Measurements from ENCODE around the gene ZNF765. TPM values are rescaled to one million over a fixed set of nuclear protein-coding genes. Genes with fewer than 3 reads are reported as not detected.
"Not testable (repeated sequence)": the region's sequence is repeated elsewhere in the genome, so short reads cannot be mapped to it uniquely, and the experiment has no call there.

ZNF765 gene
- total RNA-seq, 4 donors from 2014 or later: 6.0 to 19.7 (median 7.7) TPM

DNA sequence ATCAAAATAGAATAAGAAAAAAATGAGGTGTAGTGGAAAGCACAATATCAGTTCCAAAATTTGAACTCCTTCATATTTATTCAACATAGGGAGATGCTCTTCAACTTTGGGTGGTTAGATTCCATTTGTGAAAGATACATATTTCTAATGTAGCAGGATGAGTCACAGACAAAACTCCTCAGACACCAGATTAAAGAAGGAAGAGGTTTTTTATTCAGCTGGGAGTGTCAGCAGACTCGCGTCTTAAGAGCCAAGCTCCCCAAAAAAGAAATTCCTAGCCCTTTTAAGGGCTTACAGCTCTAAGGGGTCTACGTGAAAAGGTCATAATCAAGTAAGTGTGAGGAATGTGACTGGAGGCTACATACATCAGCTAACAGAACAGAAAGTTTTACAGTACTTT, 6.8 kb upstream of the ZNF765 start:
- peaks cover 20% of the 10 kb centered on the region for H3K9me3 ChIP-seq
- peaks cover 18% of the 10 kb centered on the region for H3K36me3 ChIP-seq
- WGBS: 53% methylated on average over 3 of the region's 3 CpGs
- TF ChIP-seq POLR2A (IDR thresholded peaks at IDR 0.05) (no peak), EP300 (IDR thresholded peaks at IDR 0.05) (no peak)
- TF ChIP-seq, protein P1, sequence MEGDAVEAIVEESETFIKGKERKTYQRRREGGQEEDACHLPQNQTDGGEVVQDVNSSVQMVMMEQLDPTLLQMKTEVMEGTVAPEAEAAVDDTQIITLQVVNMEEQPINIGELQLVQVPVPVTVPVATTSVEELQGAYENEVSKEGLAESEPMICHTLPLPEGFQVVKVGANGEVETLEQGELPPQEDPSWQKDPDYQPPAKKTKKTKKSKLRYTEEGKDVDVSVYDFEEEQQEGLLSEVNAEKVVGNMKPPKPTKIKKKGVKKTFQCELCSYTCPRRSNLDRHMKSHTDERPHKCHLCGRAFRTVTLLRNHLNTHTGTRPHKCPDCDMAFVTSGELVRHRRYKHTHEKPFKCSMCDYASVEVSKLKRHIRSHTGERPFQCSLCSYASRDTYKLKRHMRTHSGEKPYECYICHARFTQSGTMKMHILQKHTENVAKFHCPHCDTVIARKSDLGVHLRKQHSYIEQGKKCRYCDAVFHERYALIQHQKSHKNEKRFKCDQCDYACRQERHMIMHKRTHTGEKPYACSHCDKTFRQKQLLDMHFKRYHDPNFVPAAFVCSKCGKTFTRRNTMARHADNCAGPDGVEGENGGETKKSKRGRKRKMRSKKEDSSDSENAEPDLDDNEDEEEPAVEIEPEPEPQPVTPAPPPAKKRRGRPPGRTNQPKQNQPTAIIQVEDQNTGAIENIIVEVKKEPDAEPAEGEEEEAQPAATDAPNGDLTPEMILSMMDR (IDR thresholded peaks at IDR 0.05): no peak
- H3K27me3 ChIP-seq: no peaks in the 10 kb centered on the region
- H3K27ac ChIP-seq: no peak overlapping the region
- DNase-seq (ENCODE audit: low spot score in 2 of 2): no peak
- H3K4me1 ChIP-seq: no peaks in the 10 kb centered on the region
- no peak overlapping the region for H3K4me3 ChIP-seq

DNA sequence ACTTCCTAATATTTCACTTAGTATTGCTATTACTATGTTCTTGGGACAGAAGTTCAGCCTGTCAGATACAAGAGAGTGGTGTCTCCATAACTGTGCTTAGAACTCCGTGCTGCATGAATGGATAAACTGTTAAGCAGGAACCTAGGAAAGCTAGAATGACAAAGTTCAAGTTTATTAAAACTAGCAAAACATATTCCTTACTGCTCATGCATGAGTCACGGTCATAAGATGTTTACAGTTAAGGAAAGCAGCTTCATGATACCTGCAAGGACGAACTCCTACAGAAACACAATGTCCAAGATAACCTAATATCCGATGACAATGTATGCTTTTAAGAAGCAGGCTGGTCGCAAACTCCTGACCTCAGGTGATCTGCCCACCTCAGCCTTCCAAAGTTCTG, 6.0 kb upstream of the ZNF765 start:
- 91% methylated on average over 5 of the region's 5 CpGs for WGBS
- Histone ChIP-seq H3K27ac (no peak overlapping the region), H3K27me3 (no peaks in the 10 kb centered on the region), H3K4me3 (no peak overlapping the region), H3K36me3 (peaks cover 17% of the 10 kb centered on the region), H3K9me3 (peaks cover 20% of the 10 kb centered on the region), H3K4me1 (peaks cover under 1% of the 10 kb centered on the region)
- DNase-seq (ENCODE audit: low spot score in 2 of 2): no peak
- no peak for TF ChIP-seq POLR2A (IDR thresholded peaks at IDR 0.05)
- no peak for TF ChIP-seq POLR2AphosphoS5 (IDR thresholded peaks at IDR 0.05)

DNA sequence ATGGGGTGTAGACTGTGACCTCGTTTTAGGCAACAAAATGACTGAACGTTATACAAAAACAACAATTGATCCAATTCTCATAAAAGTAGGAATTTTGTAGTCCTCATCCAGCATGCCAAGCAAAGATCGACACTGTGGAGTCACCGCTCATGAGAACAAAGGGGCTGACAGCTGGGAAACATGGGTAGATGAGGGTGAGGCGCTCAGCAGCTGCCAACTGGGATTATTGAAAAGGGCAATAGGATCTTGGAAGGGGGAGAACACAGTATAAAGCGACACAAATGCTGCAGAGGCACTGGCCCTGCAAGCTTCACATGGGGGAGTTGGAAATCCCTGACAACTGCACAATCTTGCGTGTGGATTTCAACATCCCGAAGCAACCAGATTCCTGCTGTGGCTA, 5.4 kb upstream of the ZNF765 start:
- WGBS: 61% methylated on average over 8 of the region's 8 CpGs
- Histone ChIP-seq H3K36me3 (peaks cover 15% of the 10 kb centered on the region), H3K4me1 (peaks cover 7% of the 10 kb centered on the region), H3K27me3 (no peaks in the 10 kb centered on the region), H3K9me3 (peaks cover 16% of the 10 kb centered on the region), H3K27ac (no peak overlapping the region), H3K4me3 (no peak overlapping the region)
- no peak for DNase-seq (ENCODE audit: low spot score in 2 of 2)
- TF ChIP-seq POLR2A (IDR thresholded peaks at IDR 0.05) (no peak), POLR2AphosphoS5 (IDR thresholded peaks at IDR 0.05) (no peak), EP300 (IDR thresholded peaks at IDR 0.05) (no peak)
- TF ChIP-seq, protein P1 (IDR thresholded peaks at IDR 0.05): no peak

DNA sequence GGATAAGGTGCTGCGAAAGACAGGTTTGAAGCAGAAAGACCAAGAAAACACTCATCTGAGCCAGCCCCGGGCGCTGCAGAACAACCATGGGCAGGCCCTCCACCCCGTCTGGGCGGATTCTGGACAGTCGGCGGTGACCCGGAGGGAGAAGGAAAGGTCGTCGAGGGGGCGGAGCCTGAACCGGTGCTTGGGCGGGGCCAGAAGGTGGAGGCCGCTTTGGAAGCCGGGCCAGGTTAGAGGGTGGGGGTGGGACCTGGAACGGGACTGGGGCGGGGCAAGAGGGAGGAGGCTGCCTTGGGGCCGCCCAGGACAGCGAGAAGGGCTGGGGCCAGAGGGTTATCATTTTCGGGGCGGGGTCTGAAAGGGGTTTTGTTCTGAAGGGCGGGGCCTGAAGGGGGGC, 5.0 kb upstream of the ZNF765 start:
- H3K9me3 ChIP-seq: peaks cover 14% of the 10 kb centered on the region
- H3K4me1 ChIP-seq: peaks cover 9% of the 10 kb centered on the region
- H3K27ac ChIP-seq: no peak overlapping the region
- H3K4me3 ChIP-seq: no peak overlapping the region
- peaks cover 12% of the 10 kb centered on the region for H3K36me3 ChIP-seq
- no peaks in the 10 kb centered on the region for H3K27me3 ChIP-seq
- no peak for DNase-seq (ENCODE audit: low spot score in 2 of 2)
- WGBS: 21% methylated on average over 20 of the region's 22 CpGs
- TF ChIP-seq EP300 (IDR thresholded peaks at IDR 0.05) (no peak), POLR2AphosphoS5 (IDR thresholded peaks at IDR 0.05) (no peak), POLR2A (IDR thresholded peaks at IDR 0.05) (no peak)
- TF ChIP-seq, protein P1 (IDR thresholded peaks at IDR 0.05): no peak

DNA sequence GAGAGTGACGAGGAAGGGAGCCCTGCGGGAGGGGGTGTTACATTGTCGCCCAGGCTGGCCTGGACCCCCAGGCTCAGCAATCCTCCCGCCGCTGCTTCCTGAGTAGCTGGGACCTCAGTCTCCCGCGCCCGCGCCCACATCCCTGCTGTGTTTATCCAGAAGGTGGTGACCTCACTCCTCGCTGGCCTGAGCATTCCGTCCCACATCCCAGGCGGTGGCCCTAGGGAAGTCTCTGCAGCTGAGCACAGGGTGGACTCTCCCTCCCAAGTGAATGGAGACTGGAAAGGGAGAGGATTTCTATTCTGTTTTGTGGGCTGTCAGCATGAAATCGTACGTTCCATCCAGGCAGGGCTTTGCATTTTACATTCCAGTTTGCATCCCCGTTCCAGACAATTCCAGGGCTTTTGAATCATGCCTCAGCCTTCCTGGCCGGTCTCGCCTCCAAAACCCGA, 401 bp upstream of the ZNF765 start:
- DNase-seq (ENCODE audit: low spot score in 2 of 2): peak; percentile 67 to 79
- Histone ChIP-seq H3K9me3 (no peaks in the 10 kb centered on the region), H3K4me3 (peak overlapping the region; percentile 86), H3K27ac (peak overlapping the region; percentile 88), H3K36me3 (peaks cover 10% of the 10 kb centered on the region), H3K27me3 (no peaks in the 10 kb centered on the region), H3K4me1 (peaks cover 29% of the 10 kb centered on the region)
- TF ChIP-seq POLR2AphosphoS5 (IDR thresholded peaks at IDR 0.05): no peak
- TF ChIP-seq, protein P1 (IDR thresholded peaks at IDR 0.05): no peak
- TF ChIP-seq POLR2A (IDR thresholded peaks at IDR 0.05): no peak
- no peak for TF ChIP-seq EP300 (IDR thresholded peaks at IDR 0.05)
- 15% methylated on average over 18 of the region's 18 CpGs for WGBS

DNA sequence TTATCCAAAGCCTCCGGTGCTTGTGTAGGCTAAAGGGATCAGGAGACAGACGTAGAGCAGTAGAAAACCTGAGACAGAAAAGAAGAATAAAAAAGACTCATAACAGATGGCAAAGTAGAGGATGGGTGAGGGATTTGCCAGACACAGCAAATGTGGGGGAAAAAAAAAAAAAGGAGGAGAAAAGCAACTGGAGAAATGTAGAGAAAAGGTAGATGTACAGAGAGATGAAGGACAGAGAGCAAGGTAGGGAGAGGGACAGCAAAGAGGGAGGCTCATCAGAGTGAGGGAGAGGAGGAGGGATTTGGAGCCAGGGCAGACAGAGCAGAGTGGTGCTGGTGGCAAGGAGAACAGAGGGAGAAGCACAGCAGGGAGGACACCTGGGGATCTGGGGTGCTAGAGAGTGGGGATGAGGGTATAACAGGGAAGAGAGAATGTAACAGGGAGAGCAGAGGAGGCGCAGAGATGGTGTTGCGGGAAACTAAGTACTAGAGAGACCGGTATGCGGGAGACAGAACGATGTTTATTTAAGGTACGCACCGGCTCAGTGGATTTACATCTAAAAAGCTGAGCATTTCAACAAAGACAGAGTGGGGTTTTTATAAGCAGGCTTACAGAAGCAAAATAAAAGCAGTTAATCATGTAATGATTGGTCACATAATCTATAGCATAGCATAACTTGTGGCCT, 1.0 kb downstream of the ZNF765 start:
- H3K4me3 ChIP-seq: peak overlapping the region; percentile 86
- not testable (repeated sequence) for H3K27me3 ChIP-seq; H3K9me3 ChIP-seq; DNase-seq (ENCODE audit: low spot score in 2 of 2)
- peak overlapping the region; percentile 88 for H3K27ac ChIP-seq
- peaks cover 25% of the 10 kb centered on the region for H3K36me3 ChIP-seq
- H3K4me1 ChIP-seq: peaks cover 29% of the 10 kb centered on the region
- 6% methylated on average over 9 of the region's 9 CpGs for WGBS
